Measurements from ENCODE around the gene PDE8A. TPM values are rescaled to one million over a fixed set of nuclear protein-coding genes. Genes with fewer than 3 reads are reported as not detected.

The PDE8A gene
- total and polyA plus RNA-seq, 2 of the 13 experiments (the other 11 are each of a cell fraction or from before 2014, with no cell fraction given): 26.3 to 48.5 TPM

GRCh38 chr15:85002517-85002916, 20.9 kb downstream of the PDE8A start:
- H3K9ac ChIP-seq (ENCODE audit: insufficient read depth, low read depth, low read length): no peak overlapping the region
- H2AFZ ChIP-seq (ENCODE audit: low read length): no peak overlapping the region
- H3K27ac ChIP-seq (ENCODE audit: extremely low read length, insufficient read depth, low read length): no peak overlapping the region
- in situ Hi-C loops (cut with HindIII; ENCODE audit: extremely low pct_ligation_motif_present, low pct_unique_long_range_greater_than_20kb): no loop called here
- peaks cover 95% of the 10 kb centered on the region for H3K79me2 ChIP-seq (ENCODE audit: insufficient read depth, low read length)
- ATAC-seq: no peak
- H3K36me3 ChIP-seq (replicated peaks in 1 of 2; ENCODE audit: control insufficient read depth in 1 of 2, insufficient read depth in 2 of 2, low read length in 2 of 2): peaks cover 0 to 4% of the 10 kb centered on the region in 2 experiments; a peak in 1 of 5 replicates
- H3K27me3 ChIP-seq (ENCODE audit: control insufficient read depth in 1 of 2, insufficient read depth in 2 of 2, low read length in 2 of 2): no peaks in the 10 kb centered on the region
- H3K4me2 ChIP-seq (ENCODE audit: low read depth, low read length): no peak overlapping the region
- peaks cover 5% of the 10 kb centered on the region for H4K20me1 ChIP-seq (ENCODE audit: insufficient read depth, low read length)
- 94% methylated on average over 4 of the region's 4 CpGs for WGBS (ENCODE audit: low lambda C conversion rate)
- POLR2A ChIA-PET: no interaction called here
- no peaks in the 10 kb centered on the region for H3K9me3 ChIP-seq (ENCODE audit: low read length)
- BruUV-seq (replicated peaks): no TSS peak
- peaks cover 54% of the 10 kb centered on the region for H3K4me1 ChIP-seq (ENCODE audit: insufficient read depth, low read length)
- H3K4me3 ChIP-seq (replicated peaks in 1 of 3; ENCODE audit: insufficient read depth in 1 of 3, low read depth in 2 of 3, low read length in 3 of 3): no peak overlapping the region
- CTCF ChIA-PET (ENCODE audit: low intra/inter-chr PET ratio, low total read pairs): no interaction called here
- intact Hi-C loops (cut with micrococcal nuclease; ENCODE audit: unreplicated experiment): no loop called here
- TF ChIP-seq TMF1 (CRISPR knock-in tag; IDR thresholded peaks at IDR 0.05; ENCODE audit: low read depth): no peak
- TF ChIP-seq E2F2 (CRISPR knock-in tag; IDR thresholded peaks at IDR 0.05; ENCODE audit: borderline replicate concordance): no peak
- DNase-seq (ENCODE audit: low spot score): no peak
- FAIRE-seq: no peak

DNA sequence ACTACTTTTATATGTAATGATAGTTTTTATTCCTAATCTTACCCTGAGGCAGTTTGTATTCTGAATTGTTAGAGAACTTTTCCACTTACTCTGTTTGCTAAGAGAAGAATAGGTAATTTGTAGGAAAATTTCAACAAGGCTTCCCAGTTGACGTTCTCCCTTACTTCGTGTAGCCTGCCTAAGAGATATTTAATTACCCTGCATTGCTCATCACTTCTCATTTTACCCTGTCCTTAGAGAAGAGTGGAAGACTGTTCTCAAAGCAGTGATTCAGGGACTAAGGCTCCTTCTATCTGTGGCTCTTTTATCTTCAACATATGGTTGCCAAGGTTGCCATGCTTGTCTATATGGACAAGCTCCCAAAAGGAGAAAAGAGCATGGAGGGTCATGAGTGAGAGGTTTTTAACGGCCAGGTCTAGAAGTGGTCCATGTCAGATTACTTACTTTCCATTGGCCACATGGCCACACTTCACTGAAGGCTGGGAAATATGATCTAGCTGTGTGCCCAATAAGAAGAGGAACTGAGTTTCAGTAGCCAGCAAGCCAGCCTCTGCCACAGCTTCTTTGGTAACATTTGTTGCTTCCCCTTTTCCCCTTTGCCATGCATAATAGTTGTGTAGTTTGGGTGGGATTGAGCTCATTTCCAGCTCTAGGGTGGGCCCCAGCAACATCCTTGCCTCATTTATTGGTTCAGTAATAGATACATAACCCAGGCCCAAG, 22.1 kb downstream of the PDE8A start:
- Histone ChIP-seq H4K20me1 (ENCODE audit: insufficient read depth, low read length) (peaks cover 7% of the 10 kb centered on the region), H3K27ac (ENCODE audit: extremely low read length, insufficient read depth, low read length) (no peak overlapping the region), H2AFZ (ENCODE audit: low read length) (no peak overlapping the region), H3K27me3 (ENCODE audit: control insufficient read depth in 1 of 2, insufficient read depth in 2 of 2, low read length in 2 of 2) (no peaks in the 10 kb centered on the region), H3K4me3 (replicated peaks in 1 of 3; ENCODE audit: insufficient read depth in 1 of 3, low read depth in 2 of 3, low read length in 3 of 3) (no peak overlapping the region), H3K4me2 (ENCODE audit: low read depth, low read length) (no peak overlapping the region), H3K36me3 (replicated peaks in 1 of 2; ENCODE audit: control insufficient read depth in 1 of 2, insufficient read depth in 2 of 2, low read length in 2 of 2) (peaks cover 0 to 4% of the 10 kb centered on the region in 2 experiments; a peak in 1 of 5 replicates), H3K79me2 (ENCODE audit: insufficient read depth, low read length) (peaks cover 96% of the 10 kb centered on the region), H3K9me3 (ENCODE audit: low read length) (no peaks in the 10 kb centered on the region), H3K4me1 (ENCODE audit: insufficient read depth, low read length) (peaks cover 62% of the 10 kb centered on the region), H3K9ac (ENCODE audit: insufficient read depth, low read depth, low read length) (no peak overlapping the region)
- in situ Hi-C loops (cut with HindIII; ENCODE audit: extremely low pct_ligation_motif_present, low pct_unique_long_range_greater_than_20kb) (no loop called here), intact Hi-C loops (cut with micrococcal nuclease; ENCODE audit: unreplicated experiment) (no loop called here)
- CTCF ChIA-PET (ENCODE audit: low intra/inter-chr PET ratio, low total read pairs): no interaction called here
- 88% methylated on average over 3 of the region's 3 CpGs for WGBS (ENCODE audit: low lambda C conversion rate)
- FAIRE-seq (no peak), DNase-seq (ENCODE audit: low spot score) (no peak), ATAC-seq (no peak)
- no TSS peak for BruUV-seq (replicated peaks)
- POLR2A ChIA-PET: interaction anchor here (0.9 kb wide), 1 partner anchor 21 kb away, joined by 3 read pairs; no protein-coding TSS in a partner anchor
- no peak for TF ChIP-seq DRAP1 (CRISPR knock-in tag; IDR thresholded peaks at IDR 0.05)
- TF ChIP-seq, protein P1, sequence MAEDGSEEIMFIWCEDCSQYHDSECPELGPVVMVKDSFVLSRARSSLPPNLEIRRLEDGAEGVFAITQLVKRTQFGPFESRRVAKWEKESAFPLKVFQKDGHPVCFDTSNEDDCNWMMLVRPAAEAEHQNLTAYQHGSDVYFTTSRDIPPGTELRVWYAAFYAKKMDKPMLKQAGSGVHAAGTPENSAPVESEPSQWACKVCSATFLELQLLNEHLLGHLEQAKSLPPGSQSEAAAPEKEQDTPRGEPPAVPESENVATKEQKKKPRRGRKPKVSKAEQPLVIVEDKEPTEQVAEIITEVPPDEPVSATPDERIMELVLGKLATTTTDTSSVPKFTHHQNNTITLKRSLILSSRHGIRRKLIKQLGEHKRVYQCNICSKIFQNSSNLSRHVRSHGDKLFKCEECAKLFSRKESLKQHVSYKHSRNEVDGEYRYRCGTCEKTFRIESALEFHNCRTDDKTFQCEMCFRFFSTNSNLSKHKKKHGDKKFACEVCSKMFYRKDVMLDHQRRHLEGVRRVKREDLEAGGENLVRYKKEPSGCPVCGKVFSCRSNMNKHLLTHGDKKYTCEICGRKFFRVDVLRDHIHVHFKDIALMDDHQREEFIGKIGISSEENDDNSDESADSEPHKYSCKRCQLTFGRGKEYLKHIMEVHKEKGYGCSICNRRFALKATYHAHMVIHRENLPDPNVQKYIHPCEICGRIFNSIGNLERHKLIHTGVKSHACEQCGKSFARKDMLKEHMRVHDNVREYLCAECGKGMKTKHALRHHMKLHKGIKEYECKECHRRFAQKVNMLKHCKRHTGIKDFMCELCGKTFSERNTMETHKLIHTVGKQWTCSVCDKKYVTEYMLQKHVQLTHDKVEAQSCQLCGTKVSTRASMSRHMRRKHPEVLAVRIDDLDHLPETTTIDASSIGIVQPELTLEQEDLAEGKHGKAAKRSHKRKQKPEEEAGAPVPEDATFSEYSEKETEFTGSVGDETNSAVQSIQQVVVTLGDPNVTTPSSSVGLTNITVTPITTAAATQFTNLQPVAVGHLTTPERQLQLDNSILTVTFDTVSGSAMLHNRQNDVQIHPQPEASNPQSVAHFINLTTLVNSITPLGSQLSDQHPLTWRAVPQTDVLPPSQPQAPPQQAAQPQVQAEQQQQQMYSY (CRISPR knock-in tag; IDR thresholded peaks at IDR 0.05): no peak
- no peak for TF ChIP-seq GFI1 (CRISPR knock-in tag; IDR thresholded peaks at IDR 0.05; ENCODE audit: borderline replicate concordance)
- TF ChIP-seq RFXANK (CRISPR knock-in tag; IDR thresholded peaks at IDR 0.05): no peak
- no peak for TF ChIP-seq KDM2A (CRISPR knock-in tag; IDR thresholded peaks at IDR 0.05; ENCODE audit: borderline replicate concordance, low read depth)
- TF ChIP-seq, protein P2, sequence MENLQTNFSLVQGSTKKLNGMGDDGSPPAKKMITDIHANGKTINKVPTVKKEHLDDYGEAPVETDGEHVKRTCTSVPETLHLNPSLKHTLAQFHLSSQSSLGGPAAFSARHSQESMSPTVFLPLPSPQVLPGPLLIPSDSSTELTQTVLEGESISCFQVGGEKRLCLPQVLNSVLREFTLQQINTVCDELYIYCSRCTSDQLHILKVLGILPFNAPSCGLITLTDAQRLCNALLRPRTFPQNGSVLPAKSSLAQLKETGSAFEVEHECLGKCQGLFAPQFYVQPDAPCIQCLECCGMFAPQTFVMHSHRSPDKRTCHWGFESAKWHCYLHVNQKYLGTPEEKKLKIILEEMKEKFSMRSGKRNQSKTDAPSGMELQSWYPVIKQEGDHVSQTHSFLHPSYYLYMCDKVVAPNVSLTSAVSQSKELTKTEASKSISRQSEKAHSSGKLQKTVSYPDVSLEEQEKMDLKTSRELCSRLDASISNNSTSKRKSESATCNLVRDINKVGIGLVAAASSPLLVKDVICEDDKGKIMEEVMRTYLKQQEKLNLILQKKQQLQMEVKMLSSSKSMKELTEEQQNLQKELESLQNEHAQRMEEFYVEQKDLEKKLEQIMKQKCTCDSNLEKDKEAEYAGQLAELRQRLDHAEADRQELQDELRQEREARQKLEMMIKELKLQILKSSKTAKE (CRISPR knock-in tag; IDR thresholded peaks at IDR 0.05; ENCODE audit: borderline replicate concordance): no peak
- TF ChIP-seq NKX3-1 (CRISPR knock-in tag; IDR thresholded peaks at IDR 0.05): no peak
- no peak for TF ChIP-seq SYNCRIP (IDR thresholded peaks at IDR 0.05; ENCODE audit: insufficient read depth, low read depth, low read length)
